ENCODE data around the gene TARBP2.

DNA sequence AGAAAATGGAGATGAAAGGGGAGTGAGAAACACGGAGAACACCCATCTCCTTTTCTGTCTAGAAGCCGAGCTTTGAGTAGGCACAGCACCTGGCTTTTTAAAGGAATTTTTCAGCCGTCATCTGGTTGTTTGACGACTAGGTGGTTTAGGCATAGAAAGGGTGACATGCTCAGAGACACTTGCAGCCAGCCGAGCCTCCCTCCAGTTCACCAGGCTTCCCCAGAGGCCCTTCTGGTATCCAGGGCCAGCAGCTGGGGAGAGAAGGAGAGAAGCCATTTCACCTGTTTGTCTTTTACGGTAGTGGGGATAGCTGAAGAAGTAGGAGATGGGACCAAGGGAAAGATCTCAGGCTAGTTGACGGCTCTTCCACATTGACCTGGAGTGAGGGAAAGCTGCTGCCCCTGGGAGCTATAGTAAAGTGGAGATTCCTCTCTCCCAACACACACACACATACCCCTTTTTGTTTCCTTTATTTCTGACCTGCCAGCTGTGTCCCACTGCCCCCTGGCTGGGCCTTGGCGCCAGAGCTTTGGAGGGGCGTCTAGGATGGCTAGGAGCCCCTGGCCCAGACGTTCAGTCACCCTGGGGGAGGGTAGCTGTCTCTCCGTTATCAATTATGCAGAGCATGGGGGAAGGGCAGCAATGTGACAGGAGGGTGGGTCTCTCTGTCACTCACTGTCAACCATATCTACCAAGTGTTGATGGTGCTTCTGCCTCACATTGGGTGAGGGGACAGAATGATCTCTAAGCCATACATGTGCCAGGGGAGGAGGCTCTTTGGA lies 7.3 kb upstream of the TARBP2 start:
- TF ChIP-seq, protein P1, sequence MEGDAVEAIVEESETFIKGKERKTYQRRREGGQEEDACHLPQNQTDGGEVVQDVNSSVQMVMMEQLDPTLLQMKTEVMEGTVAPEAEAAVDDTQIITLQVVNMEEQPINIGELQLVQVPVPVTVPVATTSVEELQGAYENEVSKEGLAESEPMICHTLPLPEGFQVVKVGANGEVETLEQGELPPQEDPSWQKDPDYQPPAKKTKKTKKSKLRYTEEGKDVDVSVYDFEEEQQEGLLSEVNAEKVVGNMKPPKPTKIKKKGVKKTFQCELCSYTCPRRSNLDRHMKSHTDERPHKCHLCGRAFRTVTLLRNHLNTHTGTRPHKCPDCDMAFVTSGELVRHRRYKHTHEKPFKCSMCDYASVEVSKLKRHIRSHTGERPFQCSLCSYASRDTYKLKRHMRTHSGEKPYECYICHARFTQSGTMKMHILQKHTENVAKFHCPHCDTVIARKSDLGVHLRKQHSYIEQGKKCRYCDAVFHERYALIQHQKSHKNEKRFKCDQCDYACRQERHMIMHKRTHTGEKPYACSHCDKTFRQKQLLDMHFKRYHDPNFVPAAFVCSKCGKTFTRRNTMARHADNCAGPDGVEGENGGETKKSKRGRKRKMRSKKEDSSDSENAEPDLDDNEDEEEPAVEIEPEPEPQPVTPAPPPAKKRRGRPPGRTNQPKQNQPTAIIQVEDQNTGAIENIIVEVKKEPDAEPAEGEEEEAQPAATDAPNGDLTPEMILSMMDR (conservative IDR thresholded peaks at IDR 0.05; ENCODE audit: low read length) = no peak
- no peak for TF ChIP-seq EZH2phosphoT487 (IDR thresholded peaks at IDR 0.05; ENCODE audit: borderline replicate concordance, low read depth, low read length)
